Dendritic cell treated with granulocyte-macrophage colony-stimulating factor and Interleukin-4, amounts not matched to agents 40 ng/mL and 50 ng/mL, for 4 days (primary cell): ENCODE measurements around the gene APBB1IP.
"Not testable (repeated sequence)": the region's sequence is repeated elsewhere in the genome, so short reads cannot be mapped to it uniquely, and the experiment has no call there.

Source experiments
- H3K27ac Mint-ChIP-seq: one replicate; pipeline ENCODE4 v1.8.0; 2022; ENCODE audit warnings: mild to moderate bottlenecking, mixed read lengths
- H3K27me3 Mint-ChIP-seq: one replicate; pipeline ENCODE4 v1.8.0; 2022; ENCODE audit warnings: mild to moderate bottlenecking, mixed read lengths
- H3K36me3 Mint-ChIP-seq: one replicate; pipeline ENCODE4 v1.8.0; 2022; ENCODE audit warnings: low read depth, mixed read lengths
- H3K4me1 Mint-ChIP-seq: one replicate; pipeline ENCODE4 v1.8.0; 2022; ENCODE audit warnings: low read depth, mixed read lengths
- H3K4me3 Mint-ChIP-seq: one replicate; pipeline ENCODE4 v1.8.0; 2022; ENCODE audit warnings: mild to moderate bottlenecking, moderate library complexity, mixed read lengths
- H3K9me3 Mint-ChIP-seq: one replicate; pipeline ENCODE4 v1.8.0; 2022; ENCODE audit warnings: mixed read lengths
- intact Hi-C: fragments of 100-400 bp; cut with micrococcal nuclease; formaldehyde crosslinking; loops from one replicate; pipeline ENCODE4 v1.15.0; 2022

APBB1IP gene

GRCh38 chr10:26477501-26477900 is 39.4 kb downstream of the APBB1IP start:
- H3K27ac Mint-ChIP-seq: no peak overlapping the region
- H3K4me3 Mint-ChIP-seq: no peak overlapping the region
- no peaks in the 10 kb centered on the region for H3K27me3 Mint-ChIP-seq
- H3K9me3 Mint-ChIP-seq: no peaks in the 10 kb centered on the region
- H3K4me1 Mint-ChIP-seq: peaks cover 56% of the 10 kb centered on the region
- intact Hi-C loops: no loop called here
- H3K36me3 Mint-ChIP-seq: peaks cover 52% of the 10 kb centered on the region

- peak overlapping the region; percentile 7 for H3K4me3 Mint-ChIP-seq
- peaks cover 51% of the 10 kb centered on the region for H3K4me1 Mint-ChIP-seq
- intact Hi-C loops: no loop called here
- no peaks in the 10 kb centered on the region for H3K27me3 Mint-ChIP-seq
- peak overlapping the region; percentile 59 for H3K27ac Mint-ChIP-seq
- peaks cover 50% of the 10 kb centered on the region for H3K36me3 Mint-ChIP-seq
- no peaks in the 10 kb centered on the region for H3K9me3 Mint-ChIP-seq
These were observed 39.9 kb downstream of the APBB1IP start for GRCh38 chr10:26478061-26478460.

- peak overlapping the region; percentile 20 for H3K4me3 Mint-ChIP-seq
- H3K27ac Mint-ChIP-seq: peak overlapping the region; percentile 83
- H3K9me3 Mint-ChIP-seq: no peaks in the 10 kb centered on the region
- intact Hi-C loops: loop anchor here (5.0 kb wide), 2 partner anchors 47 to 62 kb away; no protein-coding TSS in a partner anchor
- peaks cover 45% of the 10 kb centered on the region for H3K36me3 Mint-ChIP-seq
- H3K27me3 Mint-ChIP-seq: no peaks in the 10 kb centered on the region
- H3K4me1 Mint-ChIP-seq: peaks cover 51% of the 10 kb centered on the region
These were observed 41.8 kb downstream of the APBB1IP start for GRCh38 chr10:26479766-26480492.

GRCh38 chr10:26481315-26481692 is 43.2 kb downstream of the APBB1IP start:
- H3K9me3 Mint-ChIP-seq: no peaks in the 10 kb centered on the region
- peaks cover 54% of the 10 kb centered on the region for H3K4me1 Mint-ChIP-seq
- H3K36me3 Mint-ChIP-seq: peaks cover 41% of the 10 kb centered on the region
- intact Hi-C loops: loop anchor here (5.0 kb wide), 2 partner anchors 46 to 61 kb away; no protein-coding TSS in a partner anchor
- H3K4me3 Mint-ChIP-seq: no peak overlapping the region
- H3K27ac Mint-ChIP-seq: peak overlapping the region; percentile 83
- no peaks in the 10 kb centered on the region for H3K27me3 Mint-ChIP-seq

GRCh38 chr10:26481914-26482550 is 43.9 kb downstream of the APBB1IP start:
- H3K27ac Mint-ChIP-seq: peak overlapping the region; percentile 70
- H3K9me3 Mint-ChIP-seq: no peaks in the 10 kb centered on the region
- peaks cover 61% of the 10 kb centered on the region for H3K4me1 Mint-ChIP-seq
- intact Hi-C loops: loop anchor here (2.0 to 5.0 kb wide), 3 partner anchors 43 to 60 kb away; partner anchors contain the start of gene APBB1IP
- peaks cover 41% of the 10 kb centered on the region for H3K36me3 Mint-ChIP-seq
- H3K4me3 Mint-ChIP-seq: no peak overlapping the region
- no peaks in the 10 kb centered on the region for H3K27me3 Mint-ChIP-seq

GRCh38 chr10:26483554-26483953 is 45.4 kb downstream of the APBB1IP start:
- Mint-ChIP-seq H3K4me3 (no peak overlapping the region), H3K27ac (no peak overlapping the region), H3K4me1 (peaks cover 59% of the 10 kb centered on the region), H3K9me3 (no peaks in the 10 kb centered on the region), H3K27me3 (no peaks in the 10 kb centered on the region), H3K36me3 (peaks cover 36% of the 10 kb centered on the region)
- intact Hi-C loops: loop anchor here (2.0 to 5.0 kb wide), 3 partner anchors 44 to 59 kb away; partner anchors contain the start of gene APBB1IP

- no peaks in the 10 kb centered on the region for H3K27me3 Mint-ChIP-seq
- peaks cover 60% of the 10 kb centered on the region for H3K4me1 Mint-ChIP-seq
- no peaks in the 10 kb centered on the region for H3K9me3 Mint-ChIP-seq
- H3K4me3 Mint-ChIP-seq: no peak overlapping the region
- H3K36me3 Mint-ChIP-seq: peaks cover 39% of the 10 kb centered on the region
- H3K27ac Mint-ChIP-seq: peak overlapping the region; percentile 59
- intact Hi-C loops: no loop called here
These were observed 47.2 kb downstream of the APBB1IP start for GRCh38 chr10:26485150-26485941.

GRCh38 chr10:26486304-26486703 is 48.2 kb downstream of the APBB1IP start:
- Mint-ChIP-seq H3K9me3 (no peaks in the 10 kb centered on the region), H3K27ac (peak overlapping the region; percentile 59), H3K27me3 (no peaks in the 10 kb centered on the region), H3K4me1 (peaks cover 63% of the 10 kb centered on the region), H3K4me3 (no peak overlapping the region), H3K36me3 (peaks cover 44% of the 10 kb centered on the region)
- intact Hi-C loops: no loop called here

GRCh38 chr10:26486990-26487850 is 49.1 kb downstream of the APBB1IP start:
- Mint-ChIP-seq H3K4me3 (no peak overlapping the region), H3K4me1 (peaks cover 63% of the 10 kb centered on the region), H3K36me3 (peaks cover 49% of the 10 kb centered on the region), H3K9me3 (peaks cover 2% of the 10 kb centered on the region), H3K27ac (peak overlapping the region; percentile 59), H3K27me3 (no peaks in the 10 kb centered on the region)
- intact Hi-C loops: no loop called here

- Mint-ChIP-seq H3K27me3 (no peaks in the 10 kb centered on the region), H3K4me3 (no peak overlapping the region), H3K36me3 (peaks cover 60% of the 10 kb centered on the region), H3K9me3 (peaks cover 7% of the 10 kb centered on the region), H3K27ac (peak overlapping the region; percentile 60), H3K4me1 (peaks cover 64% of the 10 kb centered on the region)
- intact Hi-C loops: no loop called here
These were observed 50.2 kb downstream of the APBB1IP start for GRCh38 chr10:26488344-26488743.

- intact Hi-C loops: no loop called here
- H3K4me3 Mint-ChIP-seq: no peak overlapping the region
- peak overlapping the region; percentile 60 for H3K27ac Mint-ChIP-seq
- peaks cover 68% of the 10 kb centered on the region for H3K36me3 Mint-ChIP-seq
- H3K27me3 Mint-ChIP-seq: no peaks in the 10 kb centered on the region
- H3K9me3 Mint-ChIP-seq: peaks cover 7% of the 10 kb centered on the region
- peaks cover 59% of the 10 kb centered on the region for H3K4me1 Mint-ChIP-seq
These were observed 50.9 kb downstream of the APBB1IP start for GRCh38 chr10:26489081-26489480.

GRCh38 chr10:26490367-26490766 is 52.2 kb downstream of the APBB1IP start:
- H3K4me3 Mint-ChIP-seq, intact Hi-C loops, H3K27me3 Mint-ChIP-seq, H3K9me3 Mint-ChIP-seq, H3K27ac Mint-ChIP-seq: not testable (repeated sequence)
- peaks cover 55% of the 10 kb centered on the region for H3K4me1 Mint-ChIP-seq
- peaks cover 80% of the 10 kb centered on the region for H3K36me3 Mint-ChIP-seq

- intact Hi-C loops: no loop called here
- no peak overlapping the region for H3K27ac Mint-ChIP-seq
- H3K4me1 Mint-ChIP-seq: peaks cover 46% of the 10 kb centered on the region
- peaks cover 80% of the 10 kb centered on the region for H3K36me3 Mint-ChIP-seq
- peaks cover 7% of the 10 kb centered on the region for H3K9me3 Mint-ChIP-seq
- no peaks in the 10 kb centered on the region for H3K27me3 Mint-ChIP-seq
- no peak overlapping the region for H3K4me3 Mint-ChIP-seq
These were observed 53.1 kb downstream of the APBB1IP start for GRCh38 chr10:26491276-26491675.
